AG04449 (cell line): Measurements from ENCODE around the gene KRT84.

Experiments
- CTCF ChIA-PET: fragments of 350-600 bp; formaldehyde crosslinking; extraction: SDS; loops from one replicate; lab custom pipeline; 2021; ENCODE audit warnings: antibody characterized with exemption; lab: Yijun Ruan, JAX
- POLR2A ChIA-PET: fragments of 400-600, 350-600 bp; formaldehyde crosslinking; extraction: SDS; loops from one replicate; lab custom pipeline; 2020; ENCODE audit warnings: antibody characterized with exemption, inconsistent platforms; lab: Yijun Ruan, JAX
- DNase-seq: peaks from one replicate; pipeline ENCODE4 v3.0.0-alpha.2; 2010; ENCODE audit warnings: low read depth, low spot score
- H3K4me3 ChIP-seq: 2 replicates; pipeline ENCODE4 v1.5.1; 2011; ENCODE audit warnings: low read depth, mild to moderate bottlenecking, control low read depth, low read length
- CTCF ChIP-seq: IDR thresholded peaks from one replicate; pipeline ENCODE4 v1.5.1; 2011; ENCODE audit warnings: mild to moderate bottlenecking, moderate library complexity, low read length, control low read depth, inconsistent platforms; ENCODE audit not compliant: insufficient read depth; ENCODE audit errors: missing control alignments

Gene KRT84

GRCh38 chr12:52364061-52364460, 21.4 kb downstream of the KRT84 start:
- CTCF ChIA-PET = interaction anchor here (1.1 to 2.7 kb wide), 3 partner anchors 9 to 521 kb away, joined by 3 to 11 read pairs (median 3); no protein-coding TSS in a partner anchor
- no peak overlapping the region for H3K4me3 ChIP-seq
- no peak for TF ChIP-seq CTCF
- POLR2A ChIA-PET = no interaction called here
- no peak for DNase-seq

- no peak for DNase-seq
- ChIA-PET POLR2A (no interaction called here), CTCF (interaction anchor here (1.4 to 2.7 kb wide), 2 partner anchors 10 to 522 kb away, joined by 3 to 11 read pairs; no protein-coding TSS in a partner anchor)
- H3K4me3 ChIP-seq = no peak overlapping the region
- no peak for TF ChIP-seq CTCF
These were observed 22.3 kb downstream of the KRT84 start for GRCh38 chr12:52363111-52363679.

GRCh38 chr12:52362118-52362726, 23.2 kb downstream of the KRT84 start:
- DNase-seq = no peak
- POLR2A ChIA-PET = no interaction called here
- peak; percentile 9 for TF ChIP-seq CTCF
- CTCF ChIA-PET = interaction anchor here (0.7 to 4.8 kb wide), 8 partner anchors 9 to 619 kb away, joined by 3 to 60 read pairs (median 7); no protein-coding TSS in a partner anchor
- H3K4me3 ChIP-seq = no peak overlapping the region

GRCh38 chr12:52361553-52361952, 23.9 kb downstream of the KRT84 start:
- DNase-seq = no peak
- TF ChIP-seq CTCF = no peak
- H3K4me3 ChIP-seq = no peak overlapping the region
- CTCF ChIA-PET = interaction anchor here (0.7 to 4.8 kb wide), 12 partner anchors 9 to 620 kb away, joined by 3 to 60 read pairs (median 4); no protein-coding TSS in a partner anchor
- POLR2A ChIA-PET = no interaction called here

GRCh38 chr12:52360663-52361271, 24.7 kb downstream of the KRT84 start:
- ChIA-PET CTCF (interaction anchor here (0.8 to 4.8 kb wide), 10 partner anchors 11 to 524 kb away, joined by 3 to 60 read pairs (median 4); no protein-coding TSS in a partner anchor), POLR2A (no interaction called here)
- DNase-seq = no peak
- no peak for TF ChIP-seq CTCF
- H3K4me3 ChIP-seq = no peak overlapping the region
